ENCODE results near the gene ATP6AP1. TPM values are rescaled to one million over a fixed set of nuclear protein-coding genes. Genes with fewer than 3 reads are reported as not detected.
A peak's percentile ranks its signal among the peaks of the same experiment; 100 is the strongest.

Gene ATP6AP1
- total and polyA plus RNA-seq, 9 of the 15 experiments (the other 6 are each of a cell fraction or from before 2014, with no cell fraction given), result 8.3 to 90.5 (median 52.9) TPM

GRCh38 chrX:154470914-154471568, 42.6 kb downstream of the ATP6AP1 start:
- in situ Hi-C loops (cut with MboI), result no loop called here
- no TSS peak for BruUV-seq (replicated peaks)
- no peaks in the 10 kb centered on the region for H3K9me1 ChIP-seq (ENCODE audit: control insufficient read depth, insufficient read depth, low read length)
- peaks cover 61% of the 10 kb centered on the region; the same call in 2 of the 3 replicates for H3K36me3 ChIP-seq (ENCODE audit: control insufficient read depth, insufficient read depth, low read length)
- H3K27me3 ChIP-seq (ENCODE audit: control insufficient read depth in 2 of 2, insufficient read depth in 2 of 2, low read length in 2 of 2), result no peaks in the 10 kb centered on the region
- H4K20me1 ChIP-seq (replicated peaks; ENCODE audit: control insufficient read depth, insufficient read depth, low read length), result no peaks in the 10 kb centered on the region
- CTCF ChIA-PET (ENCODE audit: low intra/inter-chr PET ratio), result no interaction called here
- H3K4me2 ChIP-seq (ENCODE audit: insufficient read depth, low read length), result no peak overlapping the region
- POLR2A ChIA-PET, result interaction anchor here (1.1 kb wide), 1 partner anchor 7 kb away, joined by 4 read pairs; the partner anchor contains the start of gene LAGE3
- H3K79me2 ChIP-seq (ENCODE audit: control insufficient read depth, insufficient read depth, low read length), result no peaks in the 10 kb centered on the region
- no peaks in the 10 kb centered on the region for H3K9me3 ChIP-seq (replicated peaks; ENCODE audit: control insufficient read depth, insufficient read depth, low read depth, low read length)
- 0 out of 2 replicates have a peak, but pooled peaks have one; percentile 28 for TF ChIP-seq RBFOX2 (IDR thresholded peaks at IDR 0.05; ENCODE audit: low read depth, low read length)
- TF ChIP-seq NFXL1 (CRISPR knock-in tag; IDR thresholded peaks at IDR 0.05), result no peak
- TF ChIP-seq ZNF511 (CRISPR knock-in tag; IDR thresholded peaks at IDR 0.05), result no peak
- H2AFZ ChIP-seq (ENCODE audit: low read depth, low read length), result no peak overlapping the region
- DNase-seq (ENCODE audit: extremely low read depth in 1 of 4, low spot score in 3 of 4), result no peak
- ATAC-seq, result no peak
- H3K4me1 ChIP-seq (replicated peaks in 1 of 2; ENCODE audit: control insufficient read depth in 2 of 2, insufficient read depth in 2 of 2, low read length in 2 of 2), result peaks cover 0 to 14% of the 10 kb centered on the region in 2 experiments; a peak in 2 of 5 replicates
- 93% methylated on average over 16 of the region's 23 CpGs for WGBS (ENCODE audit: insufficient coverage, low coverage, missing lambda C conversion rate)
- no peak overlapping the region for H3K9ac ChIP-seq (ENCODE audit: insufficient read depth in 1 of 2, low read depth in 2 of 2, low read length in 2 of 2)
- H3K27ac ChIP-seq (ENCODE audit: extremely low read depth, low read depth, low read length), result no peak overlapping the region
- H3K4me3 ChIP-seq, result no peak overlapping the region
- FAIRE-seq, result no peak
- intact Hi-C loops (cut with micrococcal nuclease), result no loop called here

All from K562 (cell line).